GM18909 (cell line): ENCODE measurements around the gene THOC7.

Source experiments
- ATAC-seq: cut with Tn5 transposase; IDR thresholded peaks from one replicate; pipeline ENCODE4 v1.9.1; 2021; ENCODE audit warnings: mild to moderate bottlenecking; ENCODE audit not compliant: unreplicated experiment, poor library complexity

The THOC7 gene

DNA sequence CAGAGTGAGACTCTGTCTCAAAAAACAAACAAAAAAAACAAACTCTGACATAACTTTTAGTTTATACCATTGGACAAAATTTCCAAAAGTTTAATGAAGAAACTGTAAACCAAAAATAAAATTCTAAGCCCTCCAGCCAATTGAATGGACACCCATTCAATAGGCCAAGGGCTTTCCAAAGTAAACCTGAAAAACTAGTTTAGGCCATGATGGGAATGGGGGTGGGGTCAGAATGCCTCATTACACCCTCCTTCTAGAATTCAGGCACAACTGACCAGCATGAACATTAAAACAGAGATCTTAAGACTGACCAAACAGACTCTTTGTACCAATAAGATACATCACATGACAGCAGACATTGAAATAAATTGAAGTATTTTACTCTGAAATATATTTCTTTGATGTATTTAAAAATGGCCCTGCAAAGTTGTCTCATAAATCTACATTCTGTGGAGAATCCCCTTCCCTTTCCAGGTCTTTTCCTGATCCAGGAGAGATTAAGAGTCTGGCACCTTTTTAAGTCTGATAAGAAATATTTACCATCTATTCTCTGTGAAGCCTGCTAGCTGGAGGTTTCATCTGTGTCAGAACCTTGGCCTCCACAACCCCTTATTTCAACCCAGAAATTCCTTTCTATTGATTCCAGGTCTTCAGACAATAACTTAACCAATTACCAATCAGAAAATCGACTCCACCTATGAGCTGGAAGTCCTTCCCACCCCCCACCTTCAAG, 15.7 kb downstream of the THOC7 start:
- ATAC-seq = no peak

GRCh38 chr3:63845215-63845614, 18.4 kb downstream of the THOC7 start:
- no peak for ATAC-seq

- no peak for ATAC-seq
Measured at GRCh38 chr3:63842127-63842526, 21.5 kb downstream of the THOC7 start.

GRCh38 chr3:63841704-63842103, 21.9 kb downstream of the THOC7 start:
- no peak for ATAC-seq

DNA sequence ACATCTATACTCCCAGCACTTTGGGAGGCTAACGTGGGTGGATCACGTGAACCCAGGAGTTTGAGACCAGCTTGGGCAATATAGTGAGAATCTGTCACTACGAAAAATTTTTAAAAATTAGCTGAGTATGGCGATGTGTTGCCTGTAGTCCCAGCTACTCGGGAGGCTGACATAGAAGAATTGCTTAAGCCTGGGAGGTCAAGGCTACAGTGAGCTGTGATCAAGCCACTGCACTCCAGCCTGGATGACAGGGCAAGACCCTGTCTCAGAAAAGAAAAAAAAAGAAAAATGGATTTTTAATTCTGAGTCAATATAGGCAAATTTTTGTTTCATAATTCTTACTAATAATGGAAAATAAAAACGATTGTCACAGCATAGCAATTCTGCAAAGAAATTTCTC, 31.2 kb downstream of the THOC7 start:
- ATAC-seq = no peak

DNA sequence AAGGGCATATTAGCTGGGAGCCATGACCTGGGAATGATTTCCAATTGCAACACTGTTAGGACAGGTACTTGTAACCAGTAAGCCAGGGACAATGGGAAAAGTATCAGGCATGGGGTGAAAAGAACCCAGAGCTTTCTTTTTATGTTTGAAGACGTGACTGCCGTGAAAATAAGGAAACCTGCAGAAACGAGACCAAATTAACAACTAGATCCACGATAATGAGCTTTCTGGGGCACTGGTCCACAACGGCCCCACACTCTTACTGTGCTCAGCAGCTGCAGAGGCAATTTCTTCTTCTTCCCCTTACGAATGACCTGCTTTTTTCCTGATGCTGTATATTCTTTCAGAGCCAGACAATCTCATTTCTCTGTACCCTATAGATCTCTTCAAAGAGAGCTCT, 33.1 kb downstream of the THOC7 start:
- ATAC-seq = no peak

- ATAC-seq = no peak
Measured at GRCh38 chr3:63824309-63824708, 39.3 kb downstream of the THOC7 start.

GRCh38 chr3:63819151-63819398, 44.5 kb downstream of the THOC7 start, which contains the start of gene C3orf49:
Gene C3orf49, plus strand, starts transcription at chr3:63819299. Its CDS starts 173 bp downstream, at chr3:63819472.
- no peak for ATAC-seq

DNA sequence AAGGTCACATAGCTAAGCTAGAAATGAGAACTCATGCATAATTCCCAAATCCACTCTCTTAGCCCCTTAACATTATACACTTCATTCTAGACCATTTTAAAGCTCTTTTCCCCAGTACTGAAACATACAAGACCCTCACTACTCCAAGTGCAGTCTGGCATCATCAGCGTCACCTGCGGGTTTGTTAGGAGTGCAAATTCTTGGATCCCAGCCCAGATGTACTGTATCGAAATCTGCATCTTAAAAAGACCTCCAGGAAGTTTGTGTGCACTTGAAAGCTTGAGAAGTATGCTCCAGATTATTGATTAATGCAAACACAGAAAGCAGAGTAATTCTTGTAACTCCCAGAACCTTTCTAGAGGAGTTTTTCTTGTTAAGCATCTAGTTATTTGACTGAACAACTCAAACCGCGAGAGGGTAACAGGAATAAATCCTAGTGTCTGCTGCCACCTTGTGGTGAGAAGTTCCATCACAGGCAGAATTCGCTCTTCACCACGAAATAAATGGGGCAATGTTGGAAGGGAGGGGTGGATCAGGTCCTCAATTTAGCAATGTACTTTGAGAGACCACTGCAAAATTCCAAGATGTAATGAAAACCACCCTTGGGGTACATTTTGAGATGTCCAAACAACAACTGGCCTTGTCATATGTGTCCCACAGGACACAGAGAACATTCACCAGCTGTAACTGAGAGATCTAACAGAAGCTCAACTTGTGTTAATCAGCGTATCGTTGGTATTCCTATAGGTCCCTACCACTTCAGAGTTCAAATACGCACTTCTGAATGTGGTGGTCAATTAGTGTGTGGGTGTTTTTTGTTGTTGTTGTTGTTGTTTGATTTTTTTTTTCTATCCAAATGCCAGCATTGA, 45.1 kb downstream of the THOC7 start:
- peak; percentile 85 for ATAC-seq

DNA sequence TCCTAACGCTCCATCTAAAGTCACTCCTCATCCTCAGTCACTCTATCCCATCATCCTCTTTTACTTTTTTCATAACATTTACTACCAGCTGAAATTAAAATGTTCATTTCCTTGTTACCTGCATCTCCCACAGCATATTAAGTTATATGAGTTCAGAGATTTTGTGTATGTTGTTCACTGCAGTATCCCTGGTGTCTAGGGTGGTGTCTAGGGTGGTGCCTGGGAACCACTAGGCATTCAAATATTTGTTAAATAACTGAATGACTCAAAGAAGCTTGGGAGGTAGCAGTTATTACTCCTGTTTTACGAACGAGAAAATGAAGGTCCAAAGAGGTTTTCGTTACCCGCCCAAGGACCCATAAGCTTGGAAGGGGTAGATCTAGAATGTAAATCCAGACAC, 46.4 kb downstream of the THOC7 start:
- ATAC-seq = no peak

DNA sequence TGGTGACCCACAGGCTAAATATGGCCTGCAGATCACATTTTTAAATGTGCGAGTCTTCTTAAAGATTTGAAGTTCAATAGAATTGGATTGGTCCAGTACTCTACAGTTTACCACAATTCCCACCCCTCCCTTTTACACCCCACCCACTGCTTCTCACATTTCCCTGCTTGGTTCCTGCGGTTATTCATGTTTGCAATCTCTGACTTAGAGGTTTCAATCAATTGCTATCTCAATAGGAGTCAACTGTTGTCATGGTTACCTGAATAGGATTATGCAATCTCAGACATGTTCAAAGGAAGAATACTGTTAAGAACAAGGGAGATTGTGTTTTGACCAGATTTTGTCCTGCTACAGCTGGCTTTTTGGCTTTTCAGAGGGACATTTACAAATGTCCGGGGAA, 49.4 kb downstream of the THOC7 start:
- no peak for ATAC-seq

GRCh38 chr3:63809607-63810006, 54.0 kb downstream of the THOC7 start:
- no peak for ATAC-seq

DNA sequence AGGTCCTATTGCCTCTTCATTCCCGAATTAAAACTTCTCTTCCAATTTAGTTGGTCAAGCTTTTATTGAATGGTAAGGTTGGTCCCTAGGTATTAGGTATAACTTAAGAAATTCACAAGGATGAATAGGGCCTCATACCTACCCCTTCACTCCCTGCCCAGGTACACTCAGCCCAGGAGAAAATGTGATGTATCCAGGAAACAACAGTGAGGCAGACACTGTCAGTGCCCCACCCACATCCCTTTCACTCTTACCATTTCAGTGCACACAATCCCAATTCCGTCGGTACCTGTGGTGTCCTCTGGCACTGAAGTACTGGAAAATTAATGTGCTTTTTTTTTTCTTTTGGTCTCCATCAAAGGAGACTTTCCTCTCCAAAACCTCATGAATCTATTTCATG, 55.0 kb downstream of the THOC7 start:
- no peak for ATAC-seq

DNA sequence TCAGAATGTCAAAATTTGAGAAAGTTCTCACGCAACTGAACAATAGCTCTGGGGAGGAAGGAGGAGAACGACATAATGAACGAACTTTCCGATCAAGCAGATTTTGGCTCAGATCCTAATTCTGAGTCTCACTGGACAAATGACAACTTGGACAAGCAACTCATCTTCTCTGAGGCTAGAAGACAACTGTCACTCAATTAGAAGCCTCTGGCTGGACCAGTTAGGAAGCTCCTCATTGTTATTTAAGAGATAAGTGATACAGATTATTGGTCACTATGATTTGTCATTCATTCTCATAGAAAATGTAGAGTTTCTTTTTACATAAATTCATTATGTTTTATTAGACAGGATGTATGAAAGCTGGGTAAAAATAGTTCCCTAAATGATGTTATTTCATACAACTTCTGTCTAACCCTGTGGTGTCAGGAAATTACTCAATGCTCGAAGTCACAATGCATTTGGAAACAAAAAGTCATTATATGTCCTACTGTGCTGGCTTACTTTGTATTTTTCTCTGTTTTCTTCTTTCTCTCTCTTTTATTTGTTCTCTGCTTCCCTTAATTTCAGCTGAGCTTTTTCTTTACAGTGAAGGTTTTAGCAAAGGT, 55.5 kb downstream of the THOC7 start:
- no peak for ATAC-seq

GRCh38 chr3:63803911-63804310, 59.7 kb downstream of the THOC7 start:
- no peak for ATAC-seq

DNA sequence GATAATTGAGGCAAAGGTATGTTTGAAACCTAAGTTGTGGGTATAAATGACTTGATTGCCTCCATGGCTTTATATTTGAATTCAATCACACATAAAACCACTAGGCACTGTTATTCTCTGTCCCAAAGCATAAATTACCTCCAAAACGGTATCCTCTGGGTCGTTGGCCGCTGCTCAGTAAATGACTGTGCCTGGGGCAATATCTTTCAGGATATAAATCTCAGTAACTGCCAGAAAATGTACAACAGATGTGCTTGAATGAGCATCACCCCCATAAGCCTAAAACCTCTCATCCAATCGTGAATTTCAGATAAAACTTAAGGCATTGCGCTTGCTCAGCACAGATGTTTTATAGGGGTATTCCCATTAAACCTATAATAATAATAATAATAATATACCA, 63.5 kb downstream of the THOC7 start:
- no peak for ATAC-seq

DNA sequence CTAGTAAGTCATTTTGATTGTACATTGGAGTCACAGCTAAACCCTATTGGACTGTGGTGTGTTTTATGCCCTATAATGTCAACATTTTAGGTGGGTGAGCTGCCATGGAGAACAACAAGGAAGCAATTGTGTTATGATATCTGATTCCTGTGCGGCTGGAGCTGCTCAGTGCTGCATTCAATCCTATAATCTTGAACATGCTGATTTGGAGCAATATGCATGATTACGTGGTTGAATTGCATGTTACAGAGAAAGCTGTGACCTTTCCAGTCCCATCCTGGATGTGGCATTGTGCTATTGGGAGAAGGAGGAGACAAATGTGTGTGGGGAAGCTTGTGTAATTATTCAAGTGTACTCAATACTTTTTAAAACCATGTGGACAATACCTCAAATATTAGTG, 64.7 kb downstream of the THOC7 start:
- no peak for ATAC-seq

DNA sequence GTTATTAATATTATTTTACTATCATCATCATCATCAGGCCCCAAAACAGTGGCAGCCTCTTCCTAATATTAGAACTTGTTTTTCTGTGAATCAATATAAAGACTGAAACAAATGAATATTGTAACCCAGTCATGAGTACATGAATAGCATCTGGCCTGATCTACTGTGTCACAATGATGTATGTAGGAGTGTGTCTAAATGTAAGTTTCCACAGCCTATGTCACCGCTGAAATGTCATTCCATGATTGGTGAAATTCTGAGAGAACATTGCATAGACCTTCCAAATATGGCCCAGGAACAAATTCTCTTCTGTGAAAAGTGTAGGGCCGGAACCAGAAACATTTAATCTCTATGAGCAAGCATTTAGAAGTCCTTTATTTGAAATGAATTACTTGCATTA, 65.1 kb downstream of the THOC7 start:
- ATAC-seq = no peak

DNA sequence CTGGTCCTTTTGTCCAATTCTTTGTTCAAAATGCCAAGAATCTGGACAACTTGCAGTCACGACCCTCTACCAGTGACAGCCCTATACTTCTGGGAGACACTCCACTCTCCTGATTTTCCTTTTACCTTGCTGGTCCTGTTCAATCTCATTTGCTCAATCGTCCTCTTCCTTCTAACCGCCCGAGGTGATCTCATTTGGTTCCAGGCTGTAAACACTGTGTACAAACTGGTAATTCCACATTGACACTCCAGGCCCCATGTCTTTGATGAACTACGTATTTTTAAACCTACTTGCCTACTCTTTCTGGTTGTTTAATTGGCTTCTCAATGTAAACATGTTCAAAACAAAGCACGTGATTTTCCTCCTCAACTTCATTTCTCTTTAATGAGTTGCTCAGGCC, 68.2 kb downstream of the THOC7 start:
- no peak for ATAC-seq

- no peak for ATAC-seq
Measured at GRCh38 chr3:63791974-63792373, 71.6 kb downstream of the THOC7 start.
